GM19395 (cell line): Measurements from ENCODE around the gene TSPAN32.

Experiments
- ATAC-seq: cut with Tn5 transposase; IDR thresholded peaks from one replicate; pipeline ENCODE4 v1.9.1; 2021; ENCODE audit warnings: mild to moderate bottlenecking, moderate library complexity; ENCODE audit not compliant: unreplicated experiment

TSPAN32 gene

GRCh38 chr11:2266586-2267305, 35.1 kb upstream of the TSPAN32 start:
- no peak for ATAC-seq

GRCh38 chr11:2267306-2267850, 34.4 kb upstream of the TSPAN32 start:
- no peak for ATAC-seq

- no peak for ATAC-seq
These were observed 33.7 kb upstream of the TSPAN32 start for GRCh38 chr11:2267851-2268728.

GRCh38 chr11:2268729-2269600, 32.8 kb upstream of the TSPAN32 start:
- ATAC-seq: no peak

GRCh38 chr11:2269601-2270321, 32.1 kb upstream of the TSPAN32 start:
- no peak for ATAC-seq

- ATAC-seq: no peak
These were observed 31.3 kb upstream of the TSPAN32 start, which contains the start of gene ASCL2 for GRCh38 chr11:2270322-2271076. Gene ASCL2 (minus strand): TSS chr11:2270588. CDS start chr11:2270332, 256 bp downstream.

GRCh38 chr11:2271077-2271326, 30.8 kb upstream of the TSPAN32 start:
- no peak for ATAC-seq

- no peak for ATAC-seq
These were observed 30.2 kb upstream of the TSPAN32 start for GRCh38 chr11:2271327-2272227.

- no peak for ATAC-seq
These were observed 29.4 kb upstream of the TSPAN32 start for GRCh38 chr11:2272228-2272945.

- ATAC-seq: no peak
These were observed 28.9 kb upstream of the TSPAN32 start for GRCh38 chr11:2272946-2273280.

- no peak for ATAC-seq
These were observed 28.5 kb upstream of the TSPAN32 start for GRCh38 chr11:2273311-2273710.

GRCh38 chr11:2273771-2274170, 28.0 kb upstream of the TSPAN32 start:
- no peak for ATAC-seq

- ATAC-seq: no peak
These were observed 26.2 kb upstream of the TSPAN32 start for GRCh38 chr11:2275334-2276279.

GRCh38 chr11:2276280-2277007, 25.4 kb upstream of the TSPAN32 start:
- ATAC-seq: no peak

GRCh38 chr11:2277008-2277346, 24.8 kb upstream of the TSPAN32 start:
- no peak for ATAC-seq

GRCh38 chr11:2277933-2278523, 23.8 kb upstream of the TSPAN32 start:
- no peak for ATAC-seq
